Hepatocyte (in vitro differentiated cells): ENCODE results near the gene LDLRAD4.

ENCODE experiments used
- CTCF ChIP-seq: fragments of 200-600 bp; sonication (generic); IDR thresholded peaks from 2 replicates; pipeline ENCODE4 v1.5.1; 2016; ENCODE audit warnings: antibody characterized with exemption, mild to moderate bottlenecking; ENCODE audit not compliant: poor library complexity
- EZH2 ChIP-seq: fragments of 200-600 bp; sonication (generic); IDR thresholded peaks from 2 replicates; pipeline ENCODE4 v1.6.1; 2016; ENCODE audit warnings: antibody characterized with exemption, mild to moderate bottlenecking, borderline replicate concordance

- no peak for TF ChIP-seq EZH2
- TF ChIP-seq CTCF, result no peak
Measured at GRCh38 chr18:13300796-13301195, 82.2 kb downstream of the LDLRAD4 start.
